GM12875 (cell line): ENCODE measurements around the gene ROR1.

Source experiments
- H3K4me3 ChIP-seq: one replicate; pipeline ENCODE4 v1.5.1; 2011; ENCODE audit warnings: low read depth, low read length, control low read depth
- CTCF ChIP-seq: IDR thresholded peaks from 2 replicates; pipeline ENCODE4 v1.5.1; 2011; ENCODE audit warnings: low read depth, mild to moderate bottlenecking, control low read depth, inconsistent platforms, low read length, moderate library complexity, borderline replicate concordance; ENCODE audit not compliant: insufficient read depth

Gene ROR1

DNA sequence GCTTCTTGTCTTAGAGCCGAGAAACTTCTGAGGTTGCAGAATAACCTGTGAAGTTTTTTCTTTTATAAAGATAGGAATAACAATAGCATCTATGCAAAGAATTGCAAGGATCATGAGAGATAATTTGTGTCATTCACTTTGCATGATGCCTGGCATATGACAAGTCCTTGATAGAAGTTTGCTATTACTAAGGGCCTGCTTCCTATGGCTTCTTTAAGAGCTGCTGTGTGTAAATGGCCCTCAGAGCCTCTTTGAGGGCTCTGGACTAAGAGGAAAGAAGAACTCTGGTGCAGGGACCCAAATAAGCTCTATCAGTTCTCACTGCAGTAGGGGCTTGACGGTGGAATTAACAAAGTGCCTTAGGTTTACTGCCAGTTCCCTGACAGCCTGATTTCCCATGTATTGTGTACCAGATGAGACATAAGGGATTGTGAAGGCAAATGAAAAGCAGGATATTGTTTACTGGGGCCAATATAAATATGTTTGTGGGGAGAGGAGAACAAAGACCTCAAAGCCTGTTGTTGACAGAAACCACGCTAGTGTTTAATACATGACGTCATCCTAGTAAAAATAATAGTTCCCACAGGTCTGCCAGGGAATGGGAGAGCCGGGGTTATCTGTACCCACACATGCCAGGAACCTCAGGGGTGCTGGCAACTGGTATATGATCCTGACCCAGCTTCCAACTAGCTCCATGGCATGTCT lies 298.4 kb downstream of the ROR1 start:
- no peak overlapping the region for H3K4me3 ChIP-seq
- TF ChIP-seq CTCF = no peak

DNA sequence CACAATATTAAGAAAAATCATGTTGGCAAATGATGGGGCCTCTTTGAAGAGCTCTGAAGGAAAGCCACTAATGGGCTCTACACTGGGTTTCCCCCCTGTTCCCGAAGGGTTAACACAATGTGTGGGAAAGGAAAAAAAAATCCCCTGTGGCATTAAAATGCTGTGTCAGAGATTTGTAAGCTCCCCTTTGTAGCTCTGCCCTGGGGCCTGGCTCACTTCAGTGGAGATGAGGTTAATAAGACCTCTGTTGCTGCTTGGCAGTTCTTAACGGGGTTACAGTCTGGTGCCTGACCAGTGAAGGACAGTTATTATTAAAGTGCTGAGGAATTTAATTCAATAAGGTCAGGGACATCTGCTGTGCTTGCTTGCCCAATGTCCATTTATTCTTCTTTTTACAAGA lies 299.9 kb downstream of the ROR1 start:
- no peak for TF ChIP-seq CTCF
- no peak overlapping the region for H3K4me3 ChIP-seq

- H3K4me3 ChIP-seq = no peak overlapping the region
Measured at GRCh38 chr1:64074767-64075166, 300.9 kb downstream of the ROR1 start.

DNA sequence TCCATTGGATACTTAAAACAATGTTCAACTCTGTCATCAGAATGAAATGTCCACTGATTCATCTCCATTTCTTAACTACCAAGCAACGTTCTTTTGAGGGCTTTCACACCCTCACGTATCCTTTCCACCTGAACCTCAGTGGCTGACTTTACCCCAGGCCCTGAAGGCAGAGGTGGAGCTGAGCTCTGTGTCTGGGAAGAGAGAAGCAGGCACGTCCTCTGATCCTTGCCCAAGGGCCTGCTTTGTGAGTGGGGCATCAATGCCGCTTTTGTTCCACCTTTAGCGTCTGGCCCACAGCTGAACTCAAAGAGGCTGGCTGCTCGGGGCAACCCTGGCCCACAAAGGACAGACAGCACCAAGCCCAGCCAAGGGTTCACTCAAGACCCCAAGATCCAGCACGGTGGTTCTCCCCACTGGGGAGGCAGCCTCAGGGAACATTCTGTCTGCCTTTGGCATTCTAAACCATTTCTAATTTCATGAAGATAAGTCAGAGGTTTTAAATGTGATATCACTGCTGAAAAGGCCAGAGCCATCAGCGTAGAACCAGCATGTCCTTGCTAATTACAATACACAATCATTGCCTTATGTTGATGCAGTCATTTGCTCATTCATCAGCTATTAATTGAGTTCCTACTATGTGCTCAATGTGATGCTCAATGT lies 303.6 kb downstream of the ROR1 start:
- TF ChIP-seq CTCF = no peak
- no peak overlapping the region for H3K4me3 ChIP-seq

More at GRCh38 chr1:64074767-64075166, 300.9 kb downstream of the ROR1 start:
- no peak for TF ChIP-seq CTCF

- no peak overlapping the region for H3K4me3 ChIP-seq
- no peak for TF ChIP-seq CTCF
Measured at GRCh38 chr1:64080941-64081562, 307.2 kb downstream of the ROR1 start.

GRCh38 chr1:64082459-64082858 lies 308.6 kb downstream of the ROR1 start:
- no peak overlapping the region for H3K4me3 ChIP-seq
- no peak for TF ChIP-seq CTCF
